Karpas-422 (cell line): ENCODE results near the gene PLEKHN1. TPM values are rescaled to one million over a fixed set of nuclear protein-coding genes. Genes with fewer than 3 reads are reported as not detected.

ENCODE experiments used
- DNase-seq: peaks from one replicate; pipeline ENCODE4 v3.0.0-alpha.2; 2015
- H2AFZ ChIP-seq: fragments of 200-600 bp; sonication (generic); 2 replicates; pipeline ENCODE4 v1.6.1; 2014; ENCODE audit warnings: antibody characterized with exemption, low read length, mixed read lengths
- H3K27ac ChIP-seq: fragments of 200-600 bp; sonication (generic); 2 replicates; pipeline ENCODE4 v1.5.1; 2014; ENCODE audit warnings: mild to moderate bottlenecking, low read length, moderate library complexity
- H3K27me3 ChIP-seq: fragments of 200-600 bp; sonication (generic); 2 replicates; pipeline ENCODE4 v1.6.1; 2014; ENCODE audit warnings: low read length, mixed read lengths
- H3K36me3 ChIP-seq: fragments of 200-600 bp; sonication (generic); 2 replicates; pipeline ENCODE4 v1.6.1; 2014; ENCODE audit warnings: low read length, mixed read lengths; ENCODE audit not compliant: insufficient read depth
- H3K4me1 ChIP-seq: fragments of 200-600 bp; sonication (generic); 2 replicates; pipeline ENCODE4 v1.6.1; 2014; ENCODE audit warnings: mild to moderate bottlenecking, low read length, mixed read lengths
- H3K4me2 ChIP-seq: fragments of 200-600 bp; sonication (generic); 2 replicates; pipeline ENCODE4 v1.6.1; 2014; ENCODE audit warnings: low read length, low read depth, mild to moderate bottlenecking; ENCODE audit not compliant: poor library complexity, severe bottlenecking
- H3K4me3 ChIP-seq: fragments of 200-600 bp; sonication (generic); 2 replicates; pipeline ENCODE4 v1.5.1; 2014; ENCODE audit warnings: mild to moderate bottlenecking, antibody characterized with exemption, low read length, mixed read lengths
- H3K79me2 ChIP-seq: fragments of 200-600 bp; sonication (generic); 2 replicates; pipeline ENCODE4 v1.6.1; 2014; ENCODE audit warnings: mild to moderate bottlenecking, low read length, mixed read lengths
- H3K9ac ChIP-seq: fragments of 200-600 bp; sonication (generic); 2 replicates; pipeline ENCODE4 v1.6.0; 2014; ENCODE audit warnings: low read length
- H3K9me2 ChIP-seq: fragments of 200-600 bp; sonication (generic), shearing (Covaris generic); replicated peaks from 2 replicates; pipeline ENCODE4 v1.6.0; 2014; ENCODE audit warnings: mild to moderate bottlenecking, low read length, moderate library complexity; ENCODE audit not compliant: insufficient read depth
- H3K9me3 ChIP-seq: fragments of 300-700, 200-600 bp; sonication (generic); 2 replicates; pipeline ENCODE4 v1.6.1; 2014; ENCODE audit warnings: low read length, mixed read lengths
- H4K20me1 ChIP-seq: fragments of 200-600 bp; sonication (generic); 2 replicates; pipeline ENCODE4 v1.6.1; 2014; ENCODE audit warnings: mild to moderate bottlenecking, antibody characterized with exemption, low read length, low read depth; ENCODE audit not compliant: insufficient read depth
- total RNA-seq: library from RNA; depleted of rRNA; stranded (reverse); fragments of >200 nt; shearing (Covaris generic); gene quantifications from 2 replicates; pipeline ENCODE4 v1.2.3, GENCODE V29; 2014; ENCODE audit warnings: low replicate concordance

The PLEKHN1 gene
- total RNA-seq, 1 experiment from 2014 or later, result not detected

DNA sequence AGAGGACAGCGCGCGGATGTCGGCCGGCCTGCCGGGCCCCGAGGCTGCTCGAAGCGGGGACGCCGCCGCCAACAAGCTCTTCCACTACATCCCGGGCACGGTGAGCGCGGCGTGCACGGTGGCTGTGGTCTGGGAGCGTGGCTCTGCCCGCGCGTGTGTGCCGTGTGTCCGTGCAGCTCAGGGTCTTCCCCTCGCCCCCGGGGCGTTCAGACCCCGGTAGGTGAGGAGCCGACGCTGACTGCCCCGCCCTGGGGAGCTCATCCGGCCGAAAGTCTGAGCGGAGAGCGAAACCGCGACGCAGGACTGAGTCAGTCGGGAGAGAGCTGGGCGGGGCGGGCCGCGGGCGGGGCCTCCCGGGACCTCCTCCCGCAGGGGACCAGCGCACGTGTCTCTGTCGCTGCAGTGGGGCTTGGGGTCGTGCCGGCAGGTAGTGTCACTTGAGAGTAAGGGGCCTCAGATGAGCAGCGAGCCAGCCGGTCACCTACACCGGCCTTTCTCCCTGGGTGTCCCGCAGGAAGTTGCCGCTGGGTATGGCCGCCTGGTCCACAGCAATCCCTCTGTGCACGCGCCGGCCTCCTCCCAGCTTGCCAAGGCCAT is 520 bp downstream of the PLEKHN1 start:
- no peaks in the 10 kb centered on the region for H3K36me3 ChIP-seq
- no peaks in the 10 kb centered on the region for H3K9me3 ChIP-seq
- peak overlapping the region; percentile 89 for H3K4me2 ChIP-seq
- H3K27me3 ChIP-seq, result no peaks in the 10 kb centered on the region
- DNase-seq, result peak; percentile 75
- H3K9ac ChIP-seq, result peak overlapping the region; percentile 60
- H3K4me1 ChIP-seq, result peaks cover 12% of the 10 kb centered on the region
- no peaks in the 10 kb centered on the region for H3K9me2 ChIP-seq
- H3K27ac ChIP-seq, result no peak overlapping the region
- peak overlapping the region; percentile 75; the same call in 1 of the 2 replicates for H2AFZ ChIP-seq
- H4K20me1 ChIP-seq, result no peaks in the 10 kb centered on the region
- peak overlapping the region; percentile 71 for H3K4me3 ChIP-seq
- H3K79me2 ChIP-seq, result no peaks in the 10 kb centered on the region

DNA sequence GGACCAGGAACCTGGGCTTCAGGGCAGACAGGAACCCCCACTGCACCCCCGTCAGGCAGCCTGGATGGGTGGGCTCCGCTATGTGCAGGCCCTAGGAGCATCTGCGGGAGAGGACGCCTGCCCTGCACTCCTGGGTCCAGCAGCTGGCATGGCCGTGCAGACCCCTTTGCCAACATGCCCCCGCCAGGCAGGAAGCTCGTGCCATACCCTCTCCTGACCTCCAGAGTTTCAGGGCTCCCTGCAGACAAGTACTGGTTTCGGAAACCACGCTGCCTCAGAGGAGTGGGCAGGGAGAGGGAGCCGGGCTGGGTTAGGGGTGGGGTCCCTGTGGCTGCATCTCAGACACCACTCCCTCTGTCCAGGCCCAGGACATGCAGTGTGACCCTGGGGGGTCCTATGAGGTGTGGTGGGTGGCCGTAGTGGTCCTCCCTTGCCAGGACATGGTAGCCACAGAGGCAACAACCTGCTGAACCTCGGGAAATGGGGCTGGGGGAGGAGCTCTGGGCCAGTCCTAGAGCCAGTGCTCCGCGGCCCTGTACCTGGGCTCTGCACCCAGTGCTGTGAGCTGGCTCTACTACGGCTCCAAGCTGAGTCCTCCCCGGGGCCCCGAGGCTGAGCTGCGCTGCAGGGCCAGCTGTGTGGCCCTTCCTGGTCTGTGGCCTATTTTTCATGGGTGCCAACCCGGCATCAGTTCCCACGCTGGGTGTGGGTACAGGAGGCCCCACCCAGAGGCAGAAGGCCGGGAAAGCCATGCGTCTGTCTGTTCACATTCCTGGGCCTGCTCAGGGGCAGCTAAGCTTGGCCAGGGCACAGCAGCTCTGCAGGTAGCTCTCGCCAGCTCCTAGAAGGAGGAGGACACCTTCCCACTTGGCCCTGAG is 1.4 kb downstream of the PLEKHN1 start:
- H4K20me1 ChIP-seq, result no peaks in the 10 kb centered on the region
- H3K9ac ChIP-seq, result no peak overlapping the region
- no peaks in the 10 kb centered on the region for H3K36me3 ChIP-seq
- H3K9me2 ChIP-seq, result no peaks in the 10 kb centered on the region
- no peaks in the 10 kb centered on the region for H3K9me3 ChIP-seq
- H2AFZ ChIP-seq, result no peak overlapping the region
- H3K4me3 ChIP-seq, result no peak overlapping the region
- no peak for DNase-seq
- H3K79me2 ChIP-seq, result no peaks in the 10 kb centered on the region
- peaks cover 12% of the 10 kb centered on the region for H3K4me1 ChIP-seq
- H3K27ac ChIP-seq, result no peak overlapping the region
- no peak overlapping the region for H3K4me2 ChIP-seq
- no peaks in the 10 kb centered on the region for H3K27me3 ChIP-seq

DNA sequence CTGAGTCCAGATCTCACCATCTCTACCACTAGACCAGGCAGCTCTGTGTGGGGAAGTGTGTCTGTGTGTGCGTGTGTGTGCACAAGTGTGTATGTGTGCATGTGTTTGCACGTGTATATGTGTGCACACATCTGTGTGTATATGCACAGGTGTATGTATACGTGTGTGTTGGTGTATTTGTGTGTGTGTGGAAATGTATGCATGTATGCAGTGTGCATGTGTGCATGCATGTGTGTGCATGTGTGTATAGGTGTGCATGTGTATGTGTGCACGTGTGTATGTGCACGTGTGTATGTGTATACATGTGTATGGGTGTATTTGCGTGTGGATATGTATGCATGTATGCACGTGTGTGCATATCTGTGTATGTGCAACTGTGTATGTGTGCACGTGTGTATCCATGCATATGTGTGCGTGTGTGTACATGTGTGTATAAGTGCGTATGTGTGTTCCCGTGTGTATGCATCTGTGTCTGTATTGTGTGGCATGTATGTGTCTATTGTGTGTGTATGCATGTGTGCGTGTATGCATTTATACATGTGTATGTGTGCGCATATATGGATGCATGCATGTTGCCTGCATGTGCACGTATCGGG is 3.1 kb downstream of the PLEKHN1 start:
- no peak for DNase-seq
- H3K27me3 ChIP-seq, result no peaks in the 10 kb centered on the region

DNA sequence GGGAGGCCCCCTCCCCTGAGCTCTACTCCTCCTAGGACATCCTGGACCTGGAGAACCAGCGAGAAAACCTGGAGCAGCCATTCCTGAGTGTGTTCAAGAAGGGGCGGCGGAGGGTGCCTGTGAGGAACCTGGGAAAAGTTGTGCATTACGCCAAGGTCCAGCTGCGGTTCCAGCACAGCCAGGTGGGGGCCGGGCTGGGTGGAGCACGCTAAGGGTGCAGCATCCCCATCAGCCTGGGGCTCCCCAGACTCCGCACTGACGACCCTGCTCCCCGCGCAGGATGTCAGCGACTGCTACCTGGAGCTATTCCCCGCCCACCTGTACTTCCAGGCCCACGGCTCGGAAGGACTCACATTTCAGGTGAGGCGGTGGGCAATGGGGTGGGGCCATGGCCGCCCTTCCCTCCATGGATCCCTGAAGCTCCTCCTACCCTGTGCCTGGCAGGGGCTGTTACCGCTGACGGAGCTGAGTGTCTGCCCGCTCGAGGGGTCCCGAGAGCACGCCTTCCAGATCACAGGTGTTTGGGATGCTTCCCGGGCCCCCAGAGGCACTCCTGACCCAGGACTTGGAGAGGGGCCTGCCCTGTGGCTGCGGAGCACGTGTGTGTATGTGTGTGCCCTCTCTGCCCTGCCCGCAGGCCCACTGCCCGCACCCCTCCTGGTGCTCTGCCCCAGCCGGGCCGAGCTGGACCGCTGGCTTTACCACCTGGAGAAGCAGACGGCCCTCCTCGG is 4.1 kb downstream of the PLEKHN1 start:
- H3K79me2 ChIP-seq, result no peaks in the 10 kb centered on the region
- peaks cover 12% of the 10 kb centered on the region for H3K4me1 ChIP-seq
- H3K9me2 ChIP-seq, result no peaks in the 10 kb centered on the region
- H2AFZ ChIP-seq, result no peak overlapping the region
- no peak overlapping the region for H3K9ac ChIP-seq
- no peaks in the 10 kb centered on the region for H3K36me3 ChIP-seq
- no peaks in the 10 kb centered on the region for H4K20me1 ChIP-seq
- no peaks in the 10 kb centered on the region for H3K9me3 ChIP-seq
- H3K4me2 ChIP-seq, result no peak overlapping the region
- H3K27me3 ChIP-seq, result no peaks in the 10 kb centered on the region
- DNase-seq, result no peak
- H3K27ac ChIP-seq, result no peak overlapping the region
- H3K4me3 ChIP-seq, result no peak overlapping the region

More for the DNA sequence above, 3.1 kb downstream of the PLEKHN1 start:
- H3K9ac ChIP-seq, result no peak overlapping the region
- H3K27ac ChIP-seq, result no peak overlapping the region
- H3K4me3 ChIP-seq, result no peak overlapping the region
- no peaks in the 10 kb centered on the region for H4K20me1 ChIP-seq
- no peaks in the 10 kb centered on the region for H3K9me3 ChIP-seq
- H2AFZ ChIP-seq, result no peak overlapping the region
- no peak overlapping the region for H3K4me2 ChIP-seq
- H3K4me1 ChIP-seq, result peaks cover 12% of the 10 kb centered on the region
- H3K36me3 ChIP-seq, result no peaks in the 10 kb centered on the region
- no peaks in the 10 kb centered on the region for H3K9me2 ChIP-seq
- H3K79me2 ChIP-seq, result no peaks in the 10 kb centered on the region

DNA sequence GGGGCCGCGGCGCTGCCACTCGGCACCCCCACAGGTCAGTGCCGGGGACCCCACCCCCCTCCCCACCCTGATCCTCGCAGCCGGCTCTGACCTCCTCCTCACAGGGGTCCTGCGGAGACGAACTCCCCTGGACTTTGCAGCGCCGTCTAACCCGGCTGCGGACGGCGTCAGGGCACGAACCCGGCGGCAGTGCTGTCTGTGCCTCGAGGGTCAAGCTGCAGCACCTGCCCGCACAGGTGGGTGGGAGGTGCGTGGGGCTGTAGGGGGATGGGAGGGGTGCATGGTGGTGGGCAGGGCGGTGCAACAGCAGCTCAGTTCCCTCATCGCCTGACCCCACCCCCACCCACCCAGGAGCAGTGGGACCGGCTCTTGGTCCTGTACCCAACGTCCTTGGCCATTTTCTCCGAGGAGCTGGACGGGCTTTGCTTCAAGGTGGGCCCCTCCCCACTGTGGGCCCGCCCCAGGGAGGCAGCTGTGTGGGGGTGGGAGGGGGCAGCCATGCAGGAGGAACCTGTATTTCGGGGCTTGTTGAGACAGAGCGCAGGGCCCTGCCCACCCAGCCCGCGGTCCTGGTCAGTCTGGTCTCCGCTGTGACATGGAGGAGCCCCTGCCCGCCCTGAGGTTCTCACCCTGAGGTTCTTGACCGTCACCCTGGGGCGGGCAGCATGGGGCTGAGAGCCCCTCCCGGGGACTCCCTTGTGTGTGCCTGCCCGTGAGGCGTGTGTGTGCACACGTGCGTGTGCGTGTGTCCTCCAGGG is 4.9 kb downstream of the PLEKHN1 start:
- no peak for DNase-seq
- Histone ChIP-seq H4K20me1 (no peaks in the 10 kb centered on the region), H3K4me3 (no peak overlapping the region), H3K4me2 (no peak overlapping the region), H3K79me2 (no peaks in the 10 kb centered on the region), H3K9ac (no peak overlapping the region), H3K36me3 (no peaks in the 10 kb centered on the region), H3K4me1 (peaks cover 13% of the 10 kb centered on the region), H2AFZ (no peak overlapping the region), H3K9me3 (no peaks in the 10 kb centered on the region), H3K27me3 (no peaks in the 10 kb centered on the region), H3K9me2 (no peaks in the 10 kb centered on the region), H3K27ac (no peak overlapping the region)

DNA sequence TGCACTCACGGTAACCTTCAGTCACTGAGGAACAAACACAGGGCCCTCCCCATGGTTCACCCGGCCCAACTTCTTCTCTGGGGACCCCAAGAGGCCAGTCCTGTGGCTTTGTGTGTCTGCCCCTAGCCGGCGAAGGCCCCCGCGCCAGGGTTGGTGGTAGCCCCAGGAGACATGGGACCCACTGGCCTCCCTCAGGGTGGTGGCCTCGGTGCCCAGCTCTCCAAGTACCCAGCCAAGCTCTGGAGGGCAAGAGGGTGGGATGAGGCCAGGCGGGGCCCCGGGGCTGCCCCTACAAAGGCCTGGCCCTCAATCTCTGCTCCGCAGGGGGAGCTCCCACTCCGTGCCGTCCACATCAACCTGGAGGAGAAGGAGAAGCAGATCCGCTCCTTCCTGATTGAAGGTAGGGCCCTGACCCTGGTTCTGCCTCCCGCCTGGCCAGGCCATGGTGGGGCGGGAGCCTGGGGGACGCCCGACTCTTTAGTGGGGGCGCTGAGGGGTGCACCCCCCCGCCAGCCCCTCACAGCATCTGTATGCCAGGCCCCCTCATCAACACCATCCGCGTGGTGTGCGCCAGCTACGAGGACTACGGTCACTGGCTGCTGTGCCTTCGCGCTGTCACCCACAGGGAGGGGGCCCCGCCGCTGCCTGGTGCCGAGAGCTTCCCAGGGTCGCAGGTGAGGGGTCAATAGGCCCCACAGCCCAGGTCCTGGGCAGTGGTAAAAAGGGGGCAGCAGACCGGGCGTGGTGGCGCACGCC is 5.6 kb downstream of the PLEKHN1 start:
- no peak overlapping the region for H3K27ac ChIP-seq
- H3K9me3 ChIP-seq, result no peaks in the 10 kb centered on the region
- no peak overlapping the region for H3K9ac ChIP-seq
- H3K27me3 ChIP-seq, result no peaks in the 10 kb centered on the region
- H3K4me2 ChIP-seq, result no peak overlapping the region
- no peaks in the 10 kb centered on the region for H3K36me3 ChIP-seq
- no peak overlapping the region for H2AFZ ChIP-seq
- no peaks in the 10 kb centered on the region for H4K20me1 ChIP-seq
- peaks cover 8% of the 10 kb centered on the region for H3K4me1 ChIP-seq
- H3K79me2 ChIP-seq, result no peaks in the 10 kb centered on the region
- H3K4me3 ChIP-seq, result no peak overlapping the region
- no peaks in the 10 kb centered on the region for H3K9me2 ChIP-seq
- no peak for DNase-seq

DNA sequence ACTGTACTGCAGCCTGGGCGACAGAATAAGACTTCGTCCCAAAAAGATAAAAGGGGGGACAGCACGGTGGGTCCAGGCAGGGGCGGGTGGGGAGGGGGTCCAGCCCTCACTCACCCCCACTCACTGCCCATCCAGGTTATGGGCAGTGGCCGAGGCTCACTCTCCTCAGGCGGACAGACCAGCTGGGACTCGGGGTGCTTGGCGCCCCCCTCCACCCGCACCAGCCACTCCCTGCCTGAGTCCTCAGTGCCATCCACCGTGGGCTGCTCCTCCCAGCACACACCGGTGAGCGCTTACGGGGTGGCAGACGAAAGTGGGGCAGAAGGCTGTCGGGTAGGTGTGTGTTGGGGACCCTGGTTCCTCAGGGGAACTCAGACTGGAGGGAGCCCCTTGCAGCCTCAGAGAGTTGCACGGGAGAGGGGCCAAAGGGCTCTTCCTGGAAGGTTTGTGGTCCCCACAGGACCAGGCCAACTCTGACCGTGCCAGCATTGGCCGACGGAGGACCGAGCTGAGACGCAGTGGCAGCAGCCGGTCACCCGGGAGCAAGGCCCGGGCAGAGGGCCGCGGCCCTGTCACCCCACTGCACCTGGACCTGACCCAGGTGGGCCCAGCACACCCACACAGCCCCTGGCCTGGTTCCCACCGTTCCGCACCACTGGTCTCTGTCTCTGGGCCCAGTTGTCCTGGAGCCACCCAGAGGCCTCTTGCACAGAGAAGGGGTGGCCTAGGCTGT is 6.6 kb downstream of the PLEKHN1 start:
- Histone ChIP-seq H3K9ac (no peak overlapping the region), H3K79me2 (no peaks in the 10 kb centered on the region), H2AFZ (no peak overlapping the region), H3K9me2 (no peaks in the 10 kb centered on the region), H3K36me3 (no peaks in the 10 kb centered on the region), H3K4me2 (no peak overlapping the region), H3K4me1 (peaks cover 6% of the 10 kb centered on the region), H3K4me3 (no peak overlapping the region), H3K27ac (no peak overlapping the region), H3K9me3 (no peaks in the 10 kb centered on the region), H4K20me1 (no peaks in the 10 kb centered on the region), H3K27me3 (no peaks in the 10 kb centered on the region)
- DNase-seq, result no peak
